Colon (tissue), 2 donors: ENCODE data around the gene RIOK3.
"Not testable (repeated sequence)": the region's sequence is repeated elsewhere in the genome, so short reads cannot be mapped to it uniquely, and the experiment has no call there.

Experiments used
- FAIRE-seq: peaks from 2 replicates; lab custom pipeline; 2012; peaks lifted over from hg19 to GRCh38; lab: Jason Lieb, UNC
- donor health status: control.
- donor health status: control.

Gene RIOK3

DNA sequence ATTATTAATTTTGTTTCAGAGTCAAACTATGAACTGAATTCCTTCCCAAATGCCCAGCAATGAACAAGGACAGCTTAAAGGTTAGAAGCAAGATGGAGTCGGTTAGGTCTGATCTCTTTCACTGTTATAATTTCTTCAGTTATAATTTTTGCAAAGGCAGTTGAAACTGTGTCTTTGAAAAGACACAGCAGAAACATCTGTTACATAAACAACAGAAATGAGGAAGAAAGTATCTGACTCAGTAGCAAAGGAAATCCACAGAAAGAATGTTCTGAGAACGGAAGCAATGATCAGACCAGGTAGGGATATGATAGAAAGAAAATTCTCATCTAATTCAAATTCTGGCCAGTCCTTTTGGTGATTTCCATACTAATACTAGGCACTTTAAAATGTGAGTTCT lies 45.0 kb downstream of the RIOK3 start:
- FAIRE-seq: no peak

DNA sequence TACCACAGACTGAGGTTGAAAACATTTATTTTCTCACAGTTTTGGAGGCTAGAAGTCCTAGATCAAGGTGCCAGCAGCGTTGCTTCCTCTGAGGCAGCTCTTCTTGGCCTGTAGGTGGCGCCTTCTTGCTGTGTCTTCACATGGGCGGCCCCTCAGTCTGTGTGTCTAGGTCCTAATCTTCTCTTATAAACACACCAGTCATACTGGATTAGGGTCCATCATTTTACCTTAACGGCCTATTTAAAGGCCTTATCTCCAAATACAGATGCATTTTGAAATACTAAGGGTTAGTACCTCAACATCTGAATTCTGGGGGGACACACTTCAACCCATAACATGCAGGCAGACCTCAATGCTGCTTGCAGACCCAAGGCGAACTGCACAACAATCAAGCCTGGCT lies 45.8 kb downstream of the RIOK3 start:
- no peak for FAIRE-seq

DNA sequence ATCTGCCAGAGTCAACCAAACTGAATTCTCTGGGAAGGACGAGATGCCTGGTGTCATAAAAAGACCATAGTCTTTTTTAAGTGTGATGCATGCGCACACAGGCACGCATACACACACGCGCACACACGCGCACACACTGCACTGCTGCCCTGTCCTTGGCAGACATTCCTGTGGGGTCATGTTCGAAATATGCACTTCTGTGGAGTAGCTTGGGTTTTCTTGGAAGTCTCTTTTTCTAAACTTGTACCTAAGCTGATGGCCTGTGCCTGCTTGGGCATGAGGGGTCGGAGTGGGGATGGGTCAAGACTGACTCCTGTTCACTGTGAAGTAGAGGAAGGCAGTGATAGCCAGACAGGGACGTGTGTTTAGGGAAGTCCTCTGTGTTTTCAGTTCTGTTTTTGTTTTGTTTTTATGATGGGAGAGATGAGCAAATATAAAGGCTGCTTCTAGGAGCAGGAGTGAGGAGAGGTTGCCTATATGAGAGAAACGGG lies 46.2 kb downstream of the RIOK3 start:
- FAIRE-seq: no peak

DNA sequence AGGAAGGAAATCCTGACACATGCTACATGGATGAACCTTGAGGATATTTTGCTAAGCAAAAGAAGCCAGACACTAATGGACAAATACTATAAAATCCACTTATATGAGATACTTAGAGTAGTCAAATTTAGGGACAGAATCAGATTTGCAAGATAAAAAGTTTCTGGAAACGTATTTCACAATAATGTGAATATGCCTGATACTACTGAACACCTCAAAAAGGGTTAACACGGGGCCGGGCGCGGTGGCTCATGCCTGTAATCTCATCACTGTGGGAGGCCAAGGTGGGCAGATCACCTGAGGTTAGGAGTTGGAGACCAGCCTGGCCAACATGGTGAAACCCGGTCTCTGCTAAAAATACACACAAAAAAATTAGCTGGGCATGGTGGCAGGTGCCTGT lies 48.5 kb downstream of the RIOK3 start:
- no peak for FAIRE-seq

DNA sequence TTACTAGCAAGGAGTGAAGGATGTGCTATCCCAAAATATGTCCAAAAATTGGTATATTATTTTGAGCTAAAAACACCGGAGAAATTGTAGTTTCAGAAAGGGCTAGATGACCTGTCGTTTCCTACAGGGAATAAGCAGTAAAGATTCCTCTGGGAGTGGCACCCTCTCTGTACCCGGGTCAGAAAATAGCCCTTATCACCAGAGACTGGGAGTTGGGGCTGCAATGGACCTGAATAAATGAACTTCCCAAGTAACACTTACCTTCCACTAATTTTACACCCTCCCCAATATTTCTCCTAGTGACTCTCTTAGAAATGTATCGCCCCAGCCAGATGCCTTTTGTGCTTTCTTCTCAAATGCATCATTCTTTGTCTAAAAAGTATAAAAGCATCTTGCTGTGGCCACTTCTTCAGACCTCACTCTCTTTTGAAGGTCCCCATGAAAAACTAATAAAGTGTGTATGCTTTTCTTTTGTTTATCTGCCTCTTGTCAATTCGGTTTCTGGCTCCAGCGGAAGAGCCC lies 49.5 kb downstream of the RIOK3 start:
- FAIRE-seq: no peak

DNA sequence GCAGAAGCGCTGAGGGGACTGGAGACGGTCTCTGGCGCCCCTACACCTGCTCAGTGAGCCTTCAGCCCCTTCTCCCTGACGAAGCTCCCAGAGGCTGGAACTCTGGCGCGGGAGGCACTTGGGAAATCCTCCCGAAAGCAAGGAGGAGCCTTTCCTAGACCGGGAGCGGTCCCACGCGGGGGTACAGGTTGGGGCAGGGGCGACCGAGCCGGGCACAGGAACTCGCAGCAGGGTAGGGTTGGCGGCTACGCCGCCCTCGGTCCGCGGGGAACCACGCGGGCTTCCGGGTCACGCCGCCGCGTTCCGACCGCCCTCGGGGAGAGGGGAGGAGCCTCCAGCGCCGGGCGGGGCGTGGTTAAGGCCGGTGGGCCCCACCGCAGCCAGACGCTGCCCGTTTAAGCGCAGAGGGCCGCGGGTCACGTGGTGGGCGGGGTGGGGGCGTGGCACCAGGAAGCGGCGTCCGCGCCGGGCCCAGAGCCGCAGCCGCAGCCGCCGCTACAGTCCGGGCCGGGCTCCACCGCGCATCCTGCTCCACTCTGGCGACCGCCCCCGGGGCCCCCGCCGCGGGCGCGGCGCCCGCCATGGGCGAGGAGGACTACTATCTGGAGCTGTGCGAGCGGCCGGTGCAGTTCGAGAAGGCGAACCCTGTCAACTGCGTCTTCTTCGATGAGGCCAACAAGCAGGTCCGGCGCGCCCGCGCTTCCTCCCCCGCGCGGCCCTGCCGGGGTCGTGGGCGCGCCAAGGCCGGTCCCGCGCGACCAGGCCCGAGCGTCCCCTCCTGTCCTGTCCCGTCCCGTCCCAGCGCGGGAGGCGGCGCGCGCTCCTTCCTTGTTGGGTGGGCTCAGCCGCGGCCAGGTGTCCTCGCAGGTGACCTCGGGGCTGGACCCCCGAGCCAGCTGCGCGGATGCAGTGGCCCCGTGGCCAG lies 50.2 kb downstream of the RIOK3 start, which contains the start of gene RMC1:
TSS of gene RMC1 (plus strand) at position 474 of the 925 bp plus-strand sequence. CDS start at position 582, 108 bp downstream.
- FAIRE-seq: no peak

DNA sequence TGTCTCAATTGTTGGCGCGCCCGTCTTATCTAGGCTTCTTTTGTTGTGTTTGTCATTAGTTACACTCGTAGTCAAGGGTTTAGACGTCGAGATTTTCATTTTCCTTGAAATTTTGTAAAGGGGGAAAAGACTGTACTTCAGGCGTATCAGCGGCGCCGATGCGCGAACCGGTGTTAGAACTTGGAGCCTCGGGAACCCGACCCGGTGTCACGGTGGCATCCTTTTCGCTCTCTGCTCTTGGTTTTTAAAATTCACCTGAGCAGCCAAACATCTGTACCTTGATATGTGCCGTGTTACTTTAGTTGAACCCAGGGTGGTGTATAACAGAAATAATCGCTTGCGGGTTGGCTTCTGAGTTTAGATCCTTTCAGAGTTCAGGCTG lies 50.9 kb downstream of the RIOK3 start:
- no peak for FAIRE-seq

DNA sequence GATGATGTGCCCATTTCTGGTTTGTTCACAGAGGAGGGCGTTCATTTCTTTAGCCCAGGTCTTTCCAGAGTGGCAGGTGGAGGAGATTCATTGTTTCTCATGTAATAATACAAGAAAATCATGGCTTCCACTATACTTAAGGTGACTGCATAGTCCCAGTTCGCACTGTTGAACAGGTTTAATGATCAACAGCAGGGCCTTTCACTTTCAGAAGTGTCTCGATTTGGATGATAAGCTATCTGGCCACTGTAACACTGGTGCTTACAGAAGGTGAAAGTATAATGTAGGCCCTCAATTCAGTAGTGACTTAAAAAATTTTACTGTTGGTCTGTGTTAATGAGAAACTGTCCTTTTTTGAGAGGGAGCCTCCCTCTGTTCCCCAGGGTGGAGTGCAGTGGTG lies 51.6 kb downstream of the RIOK3 start:
- no peak for FAIRE-seq

DNA sequence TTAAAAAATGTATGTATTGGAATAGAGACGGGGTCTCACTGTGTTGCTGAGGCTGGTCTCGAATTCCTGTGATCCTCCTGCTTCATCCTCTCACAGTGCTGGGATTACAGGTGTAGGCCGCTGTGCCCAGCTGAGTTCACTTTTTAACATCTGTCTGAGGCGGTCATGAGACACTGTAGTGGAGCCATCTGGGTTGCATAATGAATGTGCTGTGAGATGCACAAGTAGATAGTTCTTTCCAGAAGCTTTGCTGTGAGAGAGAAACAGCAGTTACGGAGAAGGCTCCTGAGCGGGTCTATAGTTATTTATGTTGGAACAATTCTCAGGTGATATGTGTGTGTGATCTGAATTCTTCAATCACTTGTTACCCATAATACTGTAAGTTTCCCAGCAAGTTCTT lies 53.3 kb downstream of the RIOK3 start:
- FAIRE-seq: no peak

DNA sequence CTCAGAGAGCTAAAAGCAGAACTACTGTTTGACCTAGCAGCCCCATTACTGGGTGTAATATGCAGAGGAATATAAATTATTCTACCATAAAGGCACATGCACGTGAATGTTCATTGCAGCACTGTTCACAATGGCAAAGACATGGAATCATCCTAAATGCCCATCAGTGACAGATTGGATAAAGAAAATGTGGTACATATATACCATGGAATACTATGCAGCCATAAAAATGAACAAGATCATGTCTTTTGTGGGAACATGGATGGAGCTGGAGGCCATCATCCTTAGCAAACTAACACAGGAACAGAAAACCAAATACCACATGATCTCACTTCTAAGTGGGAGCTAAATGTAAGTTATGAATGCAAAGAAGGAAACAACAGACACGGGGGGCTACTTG lies 57.8 kb downstream of the RIOK3 start:
- not testable (repeated sequence) for FAIRE-seq

DNA sequence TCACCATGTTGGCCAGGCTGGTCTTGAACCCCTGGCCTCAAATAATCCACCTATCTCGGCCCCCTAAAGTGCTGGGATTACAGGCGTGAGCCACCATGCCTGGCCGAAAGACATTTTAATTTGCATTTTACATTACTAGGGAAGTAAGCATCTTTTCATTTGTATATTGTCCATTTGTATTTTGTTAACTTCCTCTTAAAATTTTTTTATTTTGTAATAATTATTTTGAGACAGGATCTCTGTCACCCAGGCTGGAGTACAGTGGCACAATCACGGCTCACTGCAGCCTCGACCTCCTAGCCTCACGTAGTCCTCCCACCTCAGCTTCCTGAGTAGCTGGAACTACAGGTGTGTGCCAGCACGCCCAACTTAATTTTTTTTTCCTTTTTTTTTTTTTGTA lies 59.1 kb downstream of the RIOK3 start:
- not testable (repeated sequence) for FAIRE-seq

DNA sequence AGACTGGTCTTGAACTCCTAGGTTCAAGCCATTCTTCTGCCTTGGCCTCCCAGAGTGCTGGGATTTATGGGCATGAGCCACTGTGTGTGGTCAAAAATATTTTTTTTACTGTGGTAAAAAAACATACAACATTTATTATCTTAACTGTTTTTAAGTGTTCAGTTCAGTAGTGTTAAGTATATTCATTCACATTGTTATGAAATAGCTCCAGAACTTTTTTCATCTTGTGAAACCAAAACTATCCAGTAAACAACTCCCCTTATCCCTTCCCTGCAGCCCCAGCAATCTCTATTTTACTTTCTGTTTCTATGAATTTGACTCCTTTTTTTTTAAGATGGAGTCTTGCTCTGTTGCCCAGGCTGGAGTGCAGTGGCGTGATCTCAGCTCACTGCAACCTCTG lies 59.6 kb downstream of the RIOK3 start:
- no peak for FAIRE-seq

DNA sequence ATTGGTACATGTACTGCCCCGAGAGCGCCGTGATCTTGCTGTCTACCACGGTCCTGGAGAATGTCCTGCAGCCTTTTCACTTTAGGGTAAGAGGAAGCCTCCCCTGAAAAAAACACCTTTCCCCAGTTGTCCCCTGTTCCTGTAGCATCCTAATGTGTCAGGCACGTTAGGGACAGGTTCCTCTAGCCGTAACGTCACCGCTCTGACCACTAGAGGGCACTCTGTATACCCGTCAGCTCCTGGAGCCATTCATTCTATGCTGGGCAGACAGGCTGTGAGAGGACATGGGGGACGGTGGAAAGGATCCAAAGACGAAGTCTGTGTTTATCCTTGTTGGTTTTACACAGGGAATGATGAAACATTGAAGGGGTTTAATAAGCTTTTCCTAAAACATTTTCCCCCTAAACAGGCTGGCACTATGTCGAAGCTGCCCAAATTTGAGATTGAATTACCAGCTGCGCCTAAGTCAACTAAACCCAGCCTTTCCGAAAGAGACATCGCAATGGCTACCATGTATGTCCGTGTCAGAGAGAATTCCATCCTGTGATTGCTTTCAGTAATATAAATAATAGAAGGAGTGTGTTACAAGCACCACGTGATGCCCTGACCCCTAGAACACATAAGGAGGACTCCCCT lies 62.9 kb downstream of the RIOK3 start:
- FAIRE-seq: no peak

DNA sequence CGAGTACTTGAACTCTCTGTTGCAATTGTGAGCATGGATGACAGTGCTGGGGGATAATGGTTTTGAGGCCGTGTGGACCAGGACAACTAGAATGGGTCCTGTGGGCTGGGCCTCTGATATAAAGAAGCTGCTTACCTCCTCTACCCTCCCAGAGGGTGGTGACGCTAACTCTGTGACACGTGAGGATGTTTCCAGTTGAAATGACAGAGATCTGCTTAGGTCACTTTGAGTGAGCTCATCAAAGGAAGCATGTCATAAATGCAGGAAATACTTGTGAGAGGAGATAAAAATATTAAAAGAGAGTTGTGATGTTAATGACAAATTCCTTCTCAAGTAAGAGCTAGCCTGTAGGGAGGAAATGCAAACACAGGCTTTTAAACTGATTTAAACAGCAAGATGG lies 66.6 kb downstream of the RIOK3 start:
- FAIRE-seq: no peak

DNA sequence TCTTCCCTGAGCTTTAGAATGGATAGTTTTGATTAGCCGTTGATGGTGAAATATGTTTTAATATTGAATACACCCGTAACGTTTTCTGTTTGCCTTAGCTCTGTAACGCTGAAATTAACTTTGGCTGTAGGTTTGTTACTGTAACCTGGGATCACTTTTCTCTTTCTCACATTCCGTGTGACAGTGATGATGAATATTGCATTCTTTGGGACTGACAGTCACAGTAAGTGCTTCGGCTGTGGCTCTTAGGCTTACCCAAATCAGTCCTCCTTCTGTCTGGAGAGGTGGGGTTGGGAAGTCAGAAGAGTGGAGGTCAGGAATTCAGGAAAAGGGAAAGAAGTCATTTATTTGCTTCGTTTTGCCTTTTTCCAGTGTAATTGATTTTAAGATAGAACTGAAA lies 68.2 kb downstream of the RIOK3 start:
- FAIRE-seq: no peak

DNA sequence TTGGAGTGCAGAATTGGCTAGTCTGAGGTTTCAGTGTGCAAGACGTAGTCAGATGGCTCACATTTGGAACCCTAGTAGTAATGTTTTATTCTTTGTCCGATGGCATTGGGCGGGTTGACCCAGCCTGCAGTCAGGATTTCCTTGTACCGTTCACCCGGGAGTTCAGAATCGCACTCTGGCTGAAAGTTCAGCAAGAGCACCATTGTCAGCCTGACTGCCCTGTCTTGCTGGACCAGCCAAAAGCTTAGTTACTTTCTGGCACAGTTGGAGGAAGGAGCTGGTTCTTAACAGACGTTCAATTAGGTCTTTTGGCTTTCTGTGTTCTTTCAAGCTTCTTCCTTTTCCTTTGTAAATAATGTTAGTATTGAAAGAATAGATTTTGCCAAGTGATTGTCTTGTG lies 68.8 kb downstream of the RIOK3 start:
- FAIRE-seq: no peak

DNA sequence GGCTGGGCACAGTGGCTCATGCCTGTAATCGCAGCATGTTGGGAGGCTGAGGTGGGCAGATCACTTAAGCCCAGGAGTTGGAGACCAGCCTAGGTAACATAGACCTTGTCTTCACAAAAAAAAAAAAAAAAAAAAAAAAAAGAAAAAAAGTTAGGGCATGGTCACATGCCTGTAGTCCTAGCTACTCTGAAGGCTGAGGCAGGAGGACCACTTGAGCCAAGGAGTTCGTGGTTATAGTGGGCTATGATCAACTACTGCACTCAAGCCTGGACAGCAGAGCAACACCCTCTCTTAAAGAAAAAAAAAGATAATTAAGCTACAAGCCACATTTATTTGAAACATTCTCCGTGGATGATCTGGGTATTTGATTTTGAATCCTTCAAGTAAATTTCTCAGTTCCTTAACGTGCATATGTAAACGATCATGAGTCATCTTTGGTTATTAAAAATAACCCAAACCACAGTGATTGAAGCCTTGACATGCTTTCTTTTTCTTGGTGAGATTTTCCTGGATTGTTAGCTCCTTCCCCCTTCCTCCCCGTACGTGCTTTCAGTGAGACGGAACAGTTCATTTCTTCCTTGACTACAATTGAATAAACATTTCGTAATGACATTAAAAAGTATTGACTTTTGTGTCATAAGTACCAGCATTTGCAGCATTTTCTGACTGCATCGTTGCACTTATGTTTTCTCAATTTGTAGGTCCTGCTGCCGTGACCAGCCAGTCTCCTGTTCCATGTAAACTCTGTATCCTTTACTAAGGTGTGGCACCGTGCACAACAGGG lies 70.5 kb downstream of the RIOK3 start:
- no peak for FAIRE-seq

DNA sequence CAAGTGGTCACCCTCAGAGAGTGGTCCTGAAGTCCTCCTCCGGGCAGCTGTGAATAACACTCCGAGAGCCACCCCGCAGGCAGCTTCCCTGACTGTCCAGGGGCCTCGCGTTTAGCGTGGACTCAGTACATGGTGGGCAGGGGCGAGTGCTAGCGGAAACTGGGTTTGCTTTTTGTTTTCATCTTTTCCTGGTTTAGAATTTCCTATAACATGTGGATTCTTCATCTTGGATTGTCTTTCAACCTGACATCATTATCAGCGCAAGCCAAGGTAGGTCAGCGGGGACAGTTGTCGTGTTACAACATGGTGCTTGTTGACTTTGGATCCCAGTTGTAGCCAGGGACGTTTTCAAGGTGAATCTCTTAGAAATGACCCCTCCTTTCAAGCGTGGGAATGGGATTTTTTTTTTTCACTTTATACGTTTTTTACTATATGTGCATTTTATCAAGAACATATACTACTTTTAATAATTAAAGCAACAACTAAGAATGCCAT lies 71.2 kb downstream of the RIOK3 start:
- no peak for FAIRE-seq

DNA sequence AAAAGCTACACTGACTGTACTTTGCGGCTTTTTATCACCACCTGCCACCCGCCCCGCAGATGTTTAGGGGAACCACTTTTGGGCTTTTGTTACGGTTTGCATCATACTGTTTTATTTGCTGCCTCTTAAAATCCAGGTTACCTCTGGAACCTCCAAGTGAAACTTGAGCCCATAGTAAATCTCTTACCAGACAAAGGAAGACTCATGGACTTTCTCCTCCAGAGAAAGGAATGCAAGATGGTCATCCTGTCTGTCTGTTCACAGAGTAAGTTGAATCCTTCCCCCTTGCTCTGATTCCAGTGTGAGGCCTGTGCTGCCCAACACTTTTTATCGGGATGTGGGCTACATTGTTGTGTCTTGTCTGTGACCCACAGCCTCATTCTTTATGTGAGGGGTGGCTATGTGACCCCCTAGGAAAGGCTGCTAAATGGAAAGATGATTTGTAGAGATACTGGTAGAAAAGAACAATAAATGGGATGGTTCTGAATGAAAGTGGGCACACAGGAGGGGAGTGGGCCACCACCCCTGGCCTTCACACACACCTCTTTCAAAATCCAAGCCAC lies 73.5 kb downstream of the RIOK3 start:
- FAIRE-seq: no peak

DNA sequence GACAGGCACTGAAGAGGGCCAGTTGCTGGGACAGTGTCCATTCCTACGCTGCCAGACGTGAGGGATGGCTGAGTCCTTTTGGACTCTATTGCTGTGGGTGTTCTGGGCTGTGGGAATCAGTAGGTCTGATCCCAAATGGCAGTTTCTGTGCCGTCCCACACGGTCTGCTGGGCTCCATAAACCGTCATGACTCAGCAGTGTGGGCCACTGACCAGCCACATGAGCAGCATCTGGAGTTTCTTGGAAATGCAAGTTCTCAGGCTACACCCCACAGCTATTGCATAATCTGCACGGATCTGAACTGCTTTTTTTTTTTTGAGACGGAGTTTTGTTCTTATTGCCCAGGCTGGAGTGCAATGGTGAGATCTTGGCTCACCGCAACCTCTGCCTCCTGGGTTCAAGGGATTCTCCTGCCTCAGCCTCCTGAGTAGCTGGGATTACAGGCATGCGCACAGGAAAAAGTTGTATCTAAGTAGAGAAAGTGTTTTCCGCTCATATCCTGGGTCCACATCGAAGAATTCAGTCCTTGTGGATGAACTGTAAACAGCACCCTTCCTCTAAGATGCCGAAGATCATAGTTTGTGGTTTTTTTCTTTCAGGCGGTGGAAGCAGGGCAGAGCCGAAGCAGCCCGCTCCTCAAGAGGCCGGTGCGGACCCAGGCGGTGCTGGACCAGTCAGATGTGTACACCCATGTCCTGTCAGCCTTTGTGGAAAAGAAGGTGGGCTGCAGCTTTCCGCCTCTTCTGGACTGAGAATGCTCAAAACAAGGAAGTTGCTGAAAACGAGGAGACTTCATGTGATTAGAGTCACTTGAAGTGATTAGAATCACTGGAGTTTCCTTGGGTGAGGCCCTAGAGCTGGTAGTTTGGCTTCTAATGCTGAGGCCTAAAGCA lies 75.7 kb downstream of the RIOK3 start:
- no peak for FAIRE-seq

DNA sequence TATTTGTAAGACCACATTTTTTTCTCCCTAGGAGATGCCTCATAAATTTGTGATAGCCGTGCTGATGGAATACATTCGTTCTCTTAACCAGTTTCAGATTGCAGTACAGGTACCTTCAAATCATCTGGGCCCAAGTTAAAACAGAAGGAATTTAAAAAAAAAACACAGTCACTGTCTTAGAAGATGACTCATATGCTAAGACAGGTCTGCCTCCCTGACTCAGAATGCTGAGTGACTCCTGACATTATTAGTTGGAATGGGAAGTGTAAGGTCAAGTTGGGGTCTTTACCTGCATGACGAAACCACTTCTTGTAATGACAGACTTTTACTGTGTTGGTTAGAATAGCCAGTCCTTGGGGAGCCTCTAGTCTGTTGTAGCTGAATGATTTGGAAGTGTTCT lies 76.5 kb downstream of the RIOK3 start:
- no peak for FAIRE-seq
